ENCODE results near the gene HECTD3. TPM values are rescaled to one million over a fixed set of nuclear protein-coding genes. Genes with fewer than 3 reads are reported as not detected.

Gene HECTD3
- polyA plus RNA-seq, 3 donors: 13.9 to 53.9 (median 16.7) TPM

GRCh38 chr1:45037456-45037855 lies 26.3 kb upstream of the HECTD3 start:
- no peaks in the 10 kb centered on the region for H3K36me3 Mint-ChIP-seq
- intact Hi-C loops (cut with micrococcal nuclease): no loop called here
- H3K36me3 ChIP-seq (replicated peaks in 1 of 2; ENCODE audit: control insufficient read depth in 1 of 2, insufficient read depth in 2 of 2, low read length in 2 of 2): no peaks in the 10 kb centered on the region
- H3K79me2 ChIP-seq (ENCODE audit: insufficient read depth, low read length): no peaks in the 10 kb centered on the region
- H3K27me3 ChIP-seq (ENCODE audit: control insufficient read depth in 2 of 2, insufficient read depth in 2 of 2, low read length in 2 of 2): no peaks in the 10 kb centered on the region
- H2AFZ ChIP-seq (ENCODE audit: insufficient read depth, low read depth, low read length, poor library complexity, severe bottlenecking): peak overlapping the region; percentile 12
- no peak overlapping the region for H3K4me3 ChIP-seq (replicated peaks in 1 of 3; ENCODE audit: low read depth in 2 of 3, low read length in 3 of 3)
- DNase-seq: no peak
- no peaks in the 10 kb centered on the region for H4K20me1 ChIP-seq (ENCODE audit: insufficient read depth, low read length)
- H3K9me3 Mint-ChIP-seq: no peaks in the 10 kb centered on the region
- no peaks in the 10 kb centered on the region for H3K9me3 ChIP-seq (replicated peaks in 1 of 2; ENCODE audit: control insufficient read depth in 1 of 2, insufficient read depth in 1 of 2, low read length in 2 of 2)
- peaks cover 3% of the 10 kb centered on the region for H3K4me1 Mint-ChIP-seq
- H3K4me2 ChIP-seq (replicated peaks; ENCODE audit: extremely low read depth, low read length, poor library complexity, severe bottlenecking): no peak overlapping the region
- H3K9ac ChIP-seq (ENCODE audit: insufficient read depth, low read length, poor library complexity, severe bottlenecking): no peak overlapping the region
- H3K4me1 ChIP-seq (ENCODE audit: control insufficient read depth in 1 of 2, insufficient read depth in 2 of 2, low read length in 2 of 2): no peaks in the 10 kb centered on the region
- no peak overlapping the region for H3K4me3 Mint-ChIP-seq
- no peaks in the 10 kb centered on the region for H3K27me3 Mint-ChIP-seq (ENCODE audit: low read depth in 3 of 3)
- no peak for TF ChIP-seq CTCF (IDR thresholded peaks at IDR 0.05)
- H3K27ac ChIP-seq (ENCODE audit: low read depth in 1 of 2, low read length in 2 of 2): no peak overlapping the region
- H3K27ac Mint-ChIP-seq: no peak overlapping the region

DNA sequence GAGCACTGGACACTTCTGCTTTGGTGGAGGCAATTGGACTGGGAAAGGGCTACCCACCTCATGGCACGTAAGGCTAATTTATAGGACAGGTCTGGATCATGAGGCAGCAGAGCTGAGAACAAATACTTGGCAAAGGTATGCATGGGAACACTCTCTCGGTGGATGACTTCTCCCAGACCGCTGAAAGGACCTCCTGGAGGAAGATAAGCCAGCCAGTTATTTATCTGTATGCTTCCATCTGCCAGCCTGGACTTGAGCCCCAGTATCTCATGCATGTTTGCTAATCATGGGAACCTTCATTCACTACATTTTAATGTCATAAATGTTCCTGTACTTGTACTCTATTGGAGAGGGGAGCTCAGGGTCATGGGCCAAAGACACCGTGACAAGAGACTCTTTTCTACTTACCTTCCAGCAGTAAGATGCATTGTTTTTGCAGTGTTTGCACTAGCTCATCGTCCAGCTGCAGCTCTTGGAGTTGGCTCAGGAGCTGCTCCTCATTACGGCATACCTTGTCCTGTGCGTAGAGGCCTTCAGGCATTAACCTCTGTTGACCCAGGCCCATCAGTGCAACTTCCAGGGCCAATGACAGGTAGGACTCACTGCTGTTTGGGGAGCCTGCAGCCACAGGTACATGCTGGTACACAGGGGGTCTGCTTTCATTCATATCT lies 24.6 kb upstream of the HECTD3 start:
- DNase-seq: no peak
- no peaks in the 10 kb centered on the region for H3K9me3 Mint-ChIP-seq
- H3K9me3 ChIP-seq (replicated peaks in 1 of 2; ENCODE audit: control insufficient read depth in 1 of 2, insufficient read depth in 1 of 2, low read length in 2 of 2): no peaks in the 10 kb centered on the region
- no peaks in the 10 kb centered on the region for H3K36me3 ChIP-seq (replicated peaks in 1 of 2; ENCODE audit: control insufficient read depth in 1 of 2, insufficient read depth in 2 of 2, low read length in 2 of 2)
- H3K27me3 Mint-ChIP-seq (ENCODE audit: low read depth in 3 of 3): no peaks in the 10 kb centered on the region
- no peak overlapping the region for H3K4me3 Mint-ChIP-seq
- H3K27me3 ChIP-seq (ENCODE audit: control insufficient read depth in 2 of 2, insufficient read depth in 2 of 2, low read length in 2 of 2): no peaks in the 10 kb centered on the region
- no peaks in the 10 kb centered on the region for H3K4me1 ChIP-seq (ENCODE audit: control insufficient read depth in 1 of 2, insufficient read depth in 2 of 2, low read length in 2 of 2)
- intact Hi-C loops (cut with micrococcal nuclease): no loop called here
- no peak overlapping the region for H3K9ac ChIP-seq (ENCODE audit: insufficient read depth, low read length, poor library complexity, severe bottlenecking)
- no peak overlapping the region for H3K4me2 ChIP-seq (replicated peaks; ENCODE audit: extremely low read depth, low read length, poor library complexity, severe bottlenecking)
- H2AFZ ChIP-seq (ENCODE audit: insufficient read depth, low read depth, low read length, poor library complexity, severe bottlenecking): no peak overlapping the region
- WGBS (ENCODE audit: insufficient coverage): 94% methylated on average over 6 of the region's 7 CpGs
- peaks cover 3% of the 10 kb centered on the region for H3K4me1 Mint-ChIP-seq
- H4K20me1 ChIP-seq (ENCODE audit: insufficient read depth, low read length): no peaks in the 10 kb centered on the region
- no peak for TF ChIP-seq CTCF (IDR thresholded peaks at IDR 0.05)
- H3K4me3 ChIP-seq (replicated peaks in 1 of 3; ENCODE audit: low read depth in 2 of 3, low read length in 3 of 3): no peak overlapping the region
- H3K79me2 ChIP-seq (ENCODE audit: insufficient read depth, low read length): no peaks in the 10 kb centered on the region
- no peak overlapping the region for H3K27ac ChIP-seq (ENCODE audit: low read depth in 1 of 2, low read length in 2 of 2)
- peak overlapping the region in 1 of 7 donors; percentile 37 for H3K27ac Mint-ChIP-seq
- no peaks in the 10 kb centered on the region for H3K36me3 Mint-ChIP-seq

Measured in CD14-positive monocyte (primary cell).